Astrocyte (in vitro differentiated cells and primary cell): ENCODE data around the gene GIT2. TPM values are rescaled to one million over a fixed set of nuclear protein-coding genes. Genes with fewer than 3 reads are reported as not detected.

Experiments
- DNase-seq: peaks from one replicate; pipeline ENCODE4 v3.0.0-alpha.2; 2010; ENCODE audit warnings: low read depth
- FAIRE-seq: peaks from 2 replicates; lab custom pipeline; 2011; peaks lifted over from hg19 to GRCh38; lab: Jason Lieb, UNC
- H2AFZ ChIP-seq: 2 replicates; pipeline ENCODE4 v1.6.0; 2012; ENCODE audit warnings: low read depth, low read length, inconsistent platforms
- H3K27ac ChIP-seq: 2 replicates; pipeline ENCODE4 v1.5.1; 2011; ENCODE audit warnings: low read depth, low read length, inconsistent platforms
- H3K27me3 ChIP-seq: 2 replicates; pipeline ENCODE4 v1.6.0; 2011; ENCODE audit warnings: low read length, inconsistent platforms; ENCODE audit not compliant: insufficient read depth
- H3K36me3 ChIP-seq: 2 replicates; pipeline ENCODE4 v1.5.1; 2011; ENCODE audit warnings: low read length, inconsistent platforms; ENCODE audit not compliant: insufficient read depth
- H3K4me1 ChIP-seq: 2 replicates; pipeline ENCODE4 v1.5.1; 2011; ENCODE audit warnings: low read length, inconsistent platforms; ENCODE audit not compliant: insufficient read depth
- H3K4me2 ChIP-seq: 2 replicates; pipeline ENCODE4 v1.6.0; 2012; ENCODE audit warnings: low read length, inconsistent platforms
- H3K4me3 ChIP-seq: 2 replicates; pipeline ENCODE4 v1.5.1; 2011; ENCODE audit warnings: low read depth, mild to moderate bottlenecking, low read length, inconsistent platforms; ENCODE audit not compliant: insufficient read depth
- H3K79me2 ChIP-seq: 2 replicates; pipeline ENCODE4 v1.6.0; 2012; ENCODE audit warnings: mild to moderate bottlenecking, low read length, inconsistent platforms; ENCODE audit not compliant: insufficient read depth
- H3K9ac ChIP-seq: 2 replicates; pipeline ENCODE4 v1.6.0; 2012; ENCODE audit warnings: mild to moderate bottlenecking, low read length, inconsistent platforms
- H3K9me3 ChIP-seq: 2 replicates; pipeline ENCODE4 v1.5.1; 2012; ENCODE audit warnings: low read depth, mild to moderate bottlenecking, low read length, inconsistent platforms; ENCODE audit not compliant: insufficient read depth
- H4K20me1 ChIP-seq: 2 replicates; pipeline ENCODE4 v1.6.0; 2012; ENCODE audit warnings: low read length, inconsistent platforms; ENCODE audit not compliant: insufficient read depth
- H3K27ac Mint-ChIP-seq: one replicate; pipeline ENCODE4 v1.8.0; 2021; ENCODE audit warnings: mild to moderate bottlenecking, mixed read lengths; ENCODE audit not compliant: unreplicated experiment
- H3K27me3 Mint-ChIP-seq: one replicate; pipeline ENCODE4 v1.8.0; 2021; ENCODE audit warnings: low read depth, mixed read lengths; ENCODE audit not compliant: unreplicated experiment
- H3K36me3 Mint-ChIP-seq: one replicate; pipeline ENCODE4 v1.8.0; 2021; ENCODE audit warnings: low read depth, mixed read lengths; ENCODE audit not compliant: unreplicated experiment
- H3K4me1 Mint-ChIP-seq: one replicate; pipeline ENCODE4 v1.8.0; 2021; ENCODE audit warnings: low read depth, mixed read lengths; ENCODE audit not compliant: unreplicated experiment
- H3K4me3 Mint-ChIP-seq: one replicate; pipeline ENCODE4 v1.8.0; 2021; ENCODE audit warnings: mild to moderate bottlenecking, moderate library complexity, mixed read lengths; ENCODE audit not compliant: unreplicated experiment
- H3K9me3 Mint-ChIP-seq: one replicate; pipeline ENCODE4 v1.8.0; 2021; ENCODE audit warnings: mild to moderate bottlenecking, mixed read lengths; ENCODE audit not compliant: unreplicated experiment
- CTCF ChIP-seq: IDR thresholded peaks from 2 replicates; pipeline ENCODE4 v1.5.1; 2011; ENCODE audit warnings: low read depth, mild to moderate bottlenecking, inconsistent platforms, low read length, moderate library complexity; ENCODE audit not compliant: insufficient read depth
- EZH2 ChIP-seq: IDR thresholded peaks from 2 replicates; pipeline ENCODE4 v1.6.1; 2012; ENCODE audit warnings: mild to moderate bottlenecking, low read length, inconsistent platforms; ENCODE audit not compliant: insufficient read depth
- total RNA-seq: library from RNA; stranded (reverse); gene quantifications from 2 replicates; pipeline ENCODE4 v1.2.1, GENCODE V29; 2021

Gene GIT2
- total RNA-seq, 1 donor from 2014 or later = 33.4 TPM

GRCh38 chr12:109926488-109927210 is 69.5 kb downstream of the GIT2 start:
- H3K9me3 ChIP-seq = no peaks in the 10 kb centered on the region
- no peaks in the 10 kb centered on the region for H3K4me1 ChIP-seq
- no peak overlapping the region for H3K9ac ChIP-seq
- peaks cover 11% of the 10 kb centered on the region for H3K36me3 ChIP-seq
- H2AFZ ChIP-seq = no peak overlapping the region
- DNase-seq = no peak
- H3K4me3 ChIP-seq = no peak overlapping the region
- Mint-ChIP-seq H3K27me3 (no peaks in the 10 kb centered on the region), H3K4me1 (no peaks in the 10 kb centered on the region), H3K36me3 (peaks cover 17% of the 10 kb centered on the region), H3K27ac (no peak overlapping the region), H3K9me3 (no peaks in the 10 kb centered on the region), H3K4me3 (no peak overlapping the region)
- no peak for TF ChIP-seq CTCF
- no peak for TF ChIP-seq EZH2
- no peaks in the 10 kb centered on the region for H3K79me2 ChIP-seq
- no peak overlapping the region for H3K4me2 ChIP-seq
- H3K27me3 ChIP-seq = no peaks in the 10 kb centered on the region
- H3K27ac ChIP-seq = no peak overlapping the region
- no peaks in the 10 kb centered on the region for H4K20me1 ChIP-seq
- no peak for FAIRE-seq

DNA sequence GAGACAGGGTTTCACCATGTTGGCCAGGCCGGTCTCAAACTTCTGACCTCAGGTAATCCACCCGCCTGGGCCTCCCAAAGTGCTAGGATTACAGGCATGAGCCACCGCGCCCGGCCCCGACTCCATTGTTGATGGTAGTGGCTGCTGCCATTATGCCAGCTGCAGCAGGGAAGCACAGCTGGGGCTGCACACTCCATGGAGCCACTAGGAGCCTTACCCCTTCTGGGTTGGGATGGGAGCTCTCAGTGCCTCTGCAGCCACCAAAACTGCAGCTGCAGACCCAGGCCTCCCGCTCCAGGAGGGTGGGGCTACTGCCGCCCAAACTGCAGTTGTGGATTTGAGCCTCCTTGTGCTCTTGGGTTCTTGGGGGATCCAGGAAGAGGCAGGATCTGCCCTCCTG is 70.2 kb downstream of the GIT2 start:
- no peaks in the 10 kb centered on the region for H3K27me3 Mint-ChIP-seq
- H3K9ac ChIP-seq = no peak overlapping the region
- no peaks in the 10 kb centered on the region for H3K4me1 ChIP-seq
- peaks cover 18% of the 10 kb centered on the region for H3K36me3 Mint-ChIP-seq
- H3K79me2 ChIP-seq = no peaks in the 10 kb centered on the region
- no peaks in the 10 kb centered on the region for H3K9me3 Mint-ChIP-seq
- H3K27ac ChIP-seq = no peak overlapping the region
- no peak overlapping the region for H3K4me3 ChIP-seq
- H3K27ac Mint-ChIP-seq = no peak overlapping the region
- no peak for DNase-seq
- FAIRE-seq = no peak
- H3K4me2 ChIP-seq = no peak overlapping the region
- H3K36me3 ChIP-seq = peaks cover 6% of the 10 kb centered on the region
- no peak overlapping the region for H2AFZ ChIP-seq
- H3K4me3 Mint-ChIP-seq = no peak overlapping the region
- TF ChIP-seq CTCF (no peak), EZH2 (no peak)
- no peaks in the 10 kb centered on the region for H4K20me1 ChIP-seq
- no peaks in the 10 kb centered on the region for H3K9me3 ChIP-seq
- no peaks in the 10 kb centered on the region for H3K4me1 Mint-ChIP-seq
- no peaks in the 10 kb centered on the region for H3K27me3 ChIP-seq

DNA sequence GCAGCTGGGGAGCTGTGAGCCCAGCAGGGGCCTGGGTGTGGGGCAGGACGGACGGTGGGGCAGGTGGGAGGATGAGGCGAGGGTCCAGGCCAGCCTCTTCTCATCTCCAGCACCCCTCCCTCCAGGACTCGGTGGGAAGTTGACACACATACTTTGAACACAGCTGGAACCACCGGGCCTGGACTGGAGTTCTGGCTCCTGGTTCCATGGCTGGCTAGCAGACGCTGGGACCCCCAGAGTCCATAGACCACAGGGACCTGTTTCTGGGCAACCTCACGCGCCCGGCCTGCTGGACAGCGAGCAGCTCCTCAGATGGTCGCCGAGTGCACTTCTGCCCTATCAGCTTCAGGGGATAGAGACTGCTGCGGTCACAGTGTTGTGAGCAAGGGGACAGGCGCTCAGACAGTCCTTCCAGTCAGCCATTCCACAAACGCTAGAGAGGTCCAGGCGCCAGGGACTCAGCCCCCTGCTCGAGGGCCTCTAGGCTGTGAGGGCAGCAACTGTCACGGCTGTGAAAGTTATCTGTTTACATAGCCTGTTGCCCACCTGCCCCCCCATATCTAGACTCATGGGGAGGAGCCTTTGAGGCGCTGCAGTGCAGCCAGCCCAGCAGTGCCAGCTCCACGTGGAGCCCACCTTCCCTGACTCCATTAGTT is 70.9 kb downstream of the GIT2 start:
- FAIRE-seq (no peak), DNase-seq (no peak)
- Histone ChIP-seq H3K9ac (no peak overlapping the region), H3K36me3 (no peaks in the 10 kb centered on the region), H4K20me1 (no peaks in the 10 kb centered on the region), H3K4me1 (no peaks in the 10 kb centered on the region), H3K9me3 (no peaks in the 10 kb centered on the region), H3K79me2 (no peaks in the 10 kb centered on the region), H2AFZ (no peak overlapping the region), H3K27ac (no peak overlapping the region), H3K4me2 (no peak overlapping the region), H3K4me3 (no peak overlapping the region), H3K27me3 (no peaks in the 10 kb centered on the region)
- Mint-ChIP-seq H3K4me1 (no peaks in the 10 kb centered on the region), H3K4me3 (no peak overlapping the region), H3K9me3 (no peaks in the 10 kb centered on the region), H3K27me3 (no peaks in the 10 kb centered on the region), H3K36me3 (peaks cover 18% of the 10 kb centered on the region), H3K27ac (no peak overlapping the region)
- TF ChIP-seq CTCF = no peak
- no peak for TF ChIP-seq EZH2
